Measurements from ENCODE around the gene OVCA2. TPM values are rescaled to one million over a fixed set of nuclear protein-coding genes. Genes with fewer than 3 reads are reported as not detected.

OVCA2 gene
- total and polyA plus RNA-seq, 2 donors (not counting 3 experiments of a cell fraction or from before 2014, with no cell fraction given), result 41.3 to 84.2 TPM

- H3K27ac ChIP-seq (ENCODE audit: insufficient read depth, low read depth, low read length), result peak overlapping the region; percentile 86
- FAIRE-seq (no peak), DNase-seq (ENCODE audit: low read depth, low spot score) (peak; percentile 37)
- CTCF ChIA-PET, result interaction anchor here (1.0 to 9.2 kb wide), 8 partner anchors 8 to 161 kb away, joined by 3 to 76 read pairs (median 6); partner anchors contain the start of gene HIC1
- H3K9me3 ChIP-seq (replicated peaks; ENCODE audit: control insufficient read depth, insufficient read depth, low read length), result no peaks in the 10 kb centered on the region
- peaks cover 47% of the 10 kb centered on the region for H3K4me1 ChIP-seq (ENCODE audit: control insufficient read depth, extremely low read depth, insufficient read depth, low read length)
- no peak overlapping the region for H2AFZ ChIP-seq (ENCODE audit: low read depth, low read length)
- no peaks in the 10 kb centered on the region for H3K27me3 ChIP-seq (ENCODE audit: control insufficient read depth in 2 of 2, insufficient read depth in 2 of 2, low read length in 2 of 2)
- intact Hi-C loops (cut with micrococcal nuclease), result no loop called here
- BruUV-seq (replicated peaks), result no TSS peak
- H3K4me2 ChIP-seq (ENCODE audit: insufficient read depth, low read length), result no peak overlapping the region
- dilution Hi-C loops (cut with MboI; ENCODE audit: extremely low pct_ligation_motif_present, low sequenced_read_pairs), result no loop called here
- H3K36me3 ChIP-seq (ENCODE audit: control insufficient read depth in 2 of 2, extremely low read depth in 1 of 2, insufficient read depth in 2 of 2, low read length in 2 of 2), result peaks cover 3 to 13% of the 10 kb centered on the region in 2 experiments
- no peaks in the 10 kb centered on the region for H3K9me1 ChIP-seq (replicated peaks; ENCODE audit: control insufficient read depth, extremely low read depth, insufficient read depth, low read length)
- TF ChIP-seq, protein P1, sequence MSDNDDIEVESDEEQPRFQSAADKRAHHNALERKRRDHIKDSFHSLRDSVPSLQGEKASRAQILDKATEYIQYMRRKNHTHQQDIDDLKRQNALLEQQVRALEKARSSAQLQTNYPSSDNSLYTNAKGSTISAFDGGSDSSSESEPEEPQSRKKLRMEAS (IDR thresholded peaks at IDR 0.05; ENCODE audit: insufficient read depth, insufficient read length), result no peak
- TF ChIP-seq FOS (IDR thresholded peaks at IDR 0.05; ENCODE audit: borderline replicate concordance, insufficient read depth, low read length) (no peak), POLR2AphosphoS5 (IDR thresholded peaks at IDR 0.05; ENCODE audit: insufficient read depth, low read depth, low read length) (no peak), MYC (IDR thresholded peaks at IDR 0.05; ENCODE audit: low read depth, low read length) (no peak), EZH2 (IDR thresholded peaks at IDR 0.05; ENCODE audit: borderline replicate concordance, low read depth, low read length, severe bottlenecking) (no peak), GATA2 (IDR thresholded peaks at IDR 0.05; ENCODE audit: insufficient read depth, insufficient read length, low read depth, low read length) (no peak), JUN (IDR thresholded peaks at IDR 0.05; ENCODE audit: borderline replicate concordance, insufficient read depth, insufficient read length, low read depth) (no peak), POLR2A (IDR thresholded peaks at IDR 0.05; ENCODE audit: low read depth, low read length) (no peak), CTCF (IDR thresholded peaks at IDR 0.05; ENCODE audit: extremely low read depth in 1 of 2, insufficient read depth in 1 of 2, low read depth in 1 of 2, low read length in 2 of 2) (no peak)
- no peak overlapping the region for H3K4me3 ChIP-seq (replicated peaks in 1 of 3; ENCODE audit: insufficient read depth in 1 of 3, low read depth in 1 of 3, low read length in 3 of 3)
- H4K20me1 ChIP-seq (replicated peaks; ENCODE audit: control insufficient read depth, extremely low read depth, insufficient read depth, low read length), result no peaks in the 10 kb centered on the region
- POLR2A ChIA-PET, result no interaction called here
- H3K79me2 ChIP-seq (ENCODE audit: control insufficient read depth, insufficient read depth, low read length), result no peaks in the 10 kb centered on the region
- peak overlapping the region; percentile 54 for H3K9ac ChIP-seq (replicated peaks; ENCODE audit: extremely low read depth, insufficient read depth, low read length)
These were observed 41.8 kb downstream of the OVCA2 start for GRCh38 chr17:2083613-2084035.

Data from endothelial cell of umbilical vein (primary cell).